GM12865 (cell line): Measurements from ENCODE around the gene PPP1R3C.

Experiments
- DNase-seq: peaks from one replicate; pipeline ENCODE4 v3.0.0; 2010; ENCODE audit warnings: low read depth
- H3K4me3 ChIP-seq: 2 replicates; pipeline ENCODE4 v1.5.1; 2011; ENCODE audit warnings: mild to moderate bottlenecking, low read depth, low read length, control low read depth
- CTCF ChIP-seq: IDR thresholded peaks from 2 replicates; pipeline ENCODE4 v1.5.1; 2011; ENCODE audit warnings: low read length, control low read depth, low read depth, inconsistent platforms; ENCODE audit not compliant: insufficient read depth; ENCODE audit errors: missing control alignments

PPP1R3C gene

GRCh38 chr10:91587710-91588638 lies 44.9 kb downstream of the PPP1R3C start:
- DNase-seq: no peak
- no peak overlapping the region for H3K4me3 ChIP-seq
- no peak for TF ChIP-seq CTCF

DNA sequence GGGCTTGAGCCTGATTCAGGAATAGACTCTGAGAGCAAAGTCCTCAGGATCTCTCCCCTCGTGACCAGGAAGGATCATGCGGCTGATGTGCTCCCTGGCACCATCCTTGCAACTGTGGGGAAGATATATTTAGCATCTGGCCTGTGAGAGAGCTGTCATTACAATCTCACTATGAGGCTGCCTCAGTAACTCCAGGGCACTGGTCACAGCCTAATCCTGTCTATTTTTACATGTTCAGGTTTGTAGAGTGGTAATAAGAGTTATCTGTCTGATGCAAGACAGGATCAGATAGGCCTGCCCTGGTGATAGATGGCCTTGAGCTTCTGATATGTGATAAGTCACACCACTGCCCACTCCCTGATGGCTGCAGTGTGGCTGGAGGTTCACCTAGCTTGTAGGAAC lies 50.7 kb downstream of the PPP1R3C start:
- H3K4me3 ChIP-seq: no peak overlapping the region
- no peak for TF ChIP-seq CTCF
- DNase-seq: no peak

DNA sequence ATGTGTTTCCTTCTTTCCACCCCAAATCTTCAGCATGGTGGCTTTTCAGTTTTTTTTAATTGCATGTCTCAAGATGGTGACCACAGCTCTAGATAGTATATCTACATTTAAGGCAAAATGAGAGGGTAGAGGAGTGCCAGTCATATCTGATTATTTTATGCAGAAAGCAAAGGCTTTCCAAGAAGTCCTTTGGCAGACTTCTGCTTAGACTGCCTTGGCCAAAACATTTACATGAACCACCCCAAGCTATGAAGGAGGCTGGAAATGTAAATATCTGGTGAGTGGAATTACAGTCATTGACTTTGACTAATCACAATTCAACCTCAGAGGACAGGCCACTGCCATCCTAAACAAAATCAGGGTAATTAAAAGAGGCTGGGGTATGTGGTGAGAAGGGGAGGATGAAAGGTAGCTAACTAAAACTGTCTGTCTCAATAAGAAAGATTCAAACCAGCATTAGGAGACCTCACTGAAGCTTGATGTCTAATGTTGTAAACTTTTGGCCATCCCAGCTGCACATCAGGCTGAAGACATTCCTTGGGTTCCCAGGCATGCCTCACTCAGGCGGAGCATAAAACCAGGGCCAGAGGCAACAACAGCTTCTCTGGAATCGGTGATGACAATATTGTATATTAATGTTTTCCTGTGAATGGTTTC lies 53.4 kb downstream of the PPP1R3C start:
- DNase-seq: no peak
- no peak overlapping the region for H3K4me3 ChIP-seq
- no peak for TF ChIP-seq CTCF
